DMS79 (cell line): ENCODE results near the gene DEGS1.

Experiments used
- DNase-seq: peaks from one replicate; lab custom pipeline; 2025; lab: John Stamatoyannopoulos, UW

DEGS1 gene

DNA sequence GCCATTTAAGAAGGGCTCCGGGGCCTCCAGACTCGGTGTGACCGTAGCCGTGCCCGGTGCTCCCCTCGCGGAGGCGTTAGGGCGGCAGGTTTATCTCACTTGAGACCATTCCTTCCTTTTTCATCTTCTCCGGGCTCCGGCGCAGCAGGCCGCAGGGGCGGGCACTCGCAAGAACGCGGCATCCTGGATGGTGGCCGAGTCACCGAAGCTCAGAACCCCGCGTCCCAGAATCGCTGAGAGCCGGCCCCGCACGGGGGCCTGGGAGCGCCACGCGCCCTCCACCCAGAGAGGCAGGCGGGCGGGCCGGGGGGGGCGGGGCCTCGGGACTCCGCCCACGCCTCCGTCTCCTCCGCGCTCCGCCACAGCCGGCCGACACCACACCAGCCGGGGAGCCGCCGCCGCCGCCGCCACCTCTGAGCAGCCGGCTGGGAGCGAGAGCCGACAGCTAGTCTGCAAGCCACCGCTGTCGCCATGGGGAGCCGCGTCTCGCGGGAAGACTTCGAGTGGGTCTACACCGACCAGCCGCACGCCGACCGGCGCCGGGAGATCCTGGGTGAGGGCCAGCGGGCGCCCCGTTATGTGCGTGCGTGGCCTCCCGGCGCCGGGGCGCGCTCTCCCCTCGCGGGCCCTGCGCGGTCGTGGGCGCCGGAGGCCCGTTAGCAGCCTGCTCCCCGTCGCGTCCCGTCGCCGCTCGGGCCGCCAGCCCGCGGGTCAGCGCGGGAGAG is at the start of gene DEGS1:
Gene DEGS1, plus strand, starts transcription at position 375 of the 725 bp plus-strand sequence. Its CDS starts 97 bp downstream, at position 472.
- peak; percentile 79 for DNase-seq

- no peak for DNase-seq
Measured at GRCh38 chr1:224133741-224134299, 49.2 kb upstream of the DEGS1 start.

DNA sequence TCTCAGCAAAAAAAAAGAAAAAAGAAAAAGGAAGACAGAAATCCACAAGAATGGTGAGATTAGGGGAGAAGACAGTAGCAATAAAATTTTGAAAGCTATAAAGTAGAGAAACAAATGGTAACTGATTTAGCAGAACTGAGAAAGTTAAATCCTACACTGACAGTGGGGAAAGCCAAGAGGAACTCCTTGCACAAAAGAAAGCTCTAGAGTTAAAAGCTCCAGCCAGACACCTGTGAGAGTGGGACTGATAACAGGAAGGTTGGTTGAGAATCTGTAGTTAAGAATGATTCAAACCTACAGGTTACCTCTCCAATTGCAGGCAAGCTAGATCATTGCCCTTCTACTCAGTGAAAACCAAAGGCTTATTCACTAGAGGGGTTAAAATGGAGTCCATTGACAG is 45.5 kb upstream of the DEGS1 start:
- DNase-seq: no peak

DNA sequence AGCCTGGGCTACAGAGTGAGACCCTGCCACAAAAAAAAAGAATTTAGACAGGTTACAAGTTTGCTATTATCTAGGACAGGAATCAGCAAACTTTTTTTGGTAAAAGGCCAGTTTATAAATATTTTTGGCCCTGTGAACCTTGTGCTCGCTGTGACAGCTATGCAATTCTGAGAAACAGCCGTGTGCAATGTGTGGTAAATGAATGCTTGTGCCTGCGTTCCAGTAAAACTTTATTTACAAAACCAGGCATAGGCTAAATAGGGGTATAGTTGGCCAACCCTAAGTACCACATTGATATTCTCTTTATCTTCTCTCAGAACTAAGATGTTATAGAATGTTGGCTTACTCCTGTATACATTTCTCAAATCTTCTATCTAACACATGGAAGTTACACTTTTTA is 44.8 kb upstream of the DEGS1 start:
- no peak for DNase-seq

DNA sequence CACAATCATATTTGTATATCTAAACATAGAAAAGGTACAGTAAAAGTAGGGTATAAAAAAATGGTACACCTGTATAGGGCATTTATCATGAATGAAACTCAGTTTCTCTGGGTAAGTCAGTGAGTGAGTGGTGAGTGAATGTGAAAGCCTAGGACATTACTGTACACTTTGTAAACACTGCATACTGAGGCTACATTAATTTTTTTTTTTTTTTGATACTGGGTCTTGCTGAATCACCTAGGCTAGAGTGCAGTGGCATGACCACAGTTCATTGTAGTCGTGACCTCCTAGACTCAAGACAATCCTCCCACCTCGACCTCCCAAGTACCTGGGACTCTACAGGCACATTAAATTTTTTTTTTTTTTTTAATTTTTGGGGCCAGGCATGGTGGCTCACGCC is 41.3 kb upstream of the DEGS1 start:
- no peak for DNase-seq

DNA sequence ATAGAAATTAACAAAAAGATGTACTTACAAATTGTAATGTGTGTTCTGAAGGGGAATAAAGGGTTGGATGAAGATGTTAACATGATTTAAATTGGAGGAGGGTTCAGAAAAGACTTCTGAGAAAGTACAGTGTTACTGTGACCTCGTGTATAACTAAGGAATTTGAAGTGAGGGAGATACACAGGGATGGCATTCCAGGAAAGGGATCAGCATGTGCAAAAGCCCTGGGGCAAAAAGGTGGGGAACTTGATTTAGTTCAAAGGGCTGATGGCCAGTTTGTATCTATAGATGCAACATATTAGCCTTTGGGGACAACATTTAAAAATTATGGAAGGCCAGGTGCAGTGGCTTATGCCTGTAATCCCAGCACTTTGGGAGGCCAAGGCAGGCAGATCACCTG is 33.3 kb upstream of the DEGS1 start:
- DNase-seq: no peak

DNA sequence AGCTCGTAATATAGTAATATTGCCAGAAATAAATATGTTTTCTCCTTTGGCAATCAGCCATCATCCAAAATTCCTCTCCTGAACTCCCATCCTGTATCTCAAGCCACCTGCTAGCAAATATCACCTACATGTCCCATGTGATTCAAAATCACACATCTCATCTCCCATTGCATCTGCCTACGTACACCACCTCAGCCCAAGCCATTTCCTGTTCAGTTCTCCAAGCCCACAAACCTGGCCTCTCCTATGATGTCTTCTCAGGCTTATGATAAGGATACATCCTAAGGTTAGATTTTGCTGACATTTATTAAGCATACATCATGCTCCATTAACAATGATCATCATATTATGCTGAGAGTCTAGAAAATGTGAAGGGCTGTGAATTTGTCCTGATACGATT is 31.9 kb upstream of the DEGS1 start:
- DNase-seq: no peak

- no peak for DNase-seq
Measured at GRCh38 chr1:224157316-224157715, 25.7 kb upstream of the DEGS1 start.

DNA sequence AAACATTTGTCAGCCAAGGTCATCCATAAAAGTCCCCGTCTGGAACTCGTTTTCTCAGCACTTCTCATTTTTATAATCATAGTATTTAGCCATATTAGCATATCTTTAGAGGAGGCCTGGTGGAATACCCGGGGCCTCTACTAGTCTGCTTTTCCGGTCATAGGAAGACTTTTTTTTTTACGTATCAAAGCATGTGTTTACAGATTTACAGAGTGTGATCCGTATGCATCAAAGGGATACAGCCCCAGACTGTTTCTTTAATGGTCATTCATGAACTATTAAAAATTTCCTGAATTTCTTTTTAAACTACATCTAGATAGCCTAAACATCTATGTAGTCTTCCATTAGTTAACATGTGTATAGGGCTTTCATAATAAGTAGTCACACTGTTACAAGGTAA is 23.5 kb upstream of the DEGS1 start:
- DNase-seq: no peak

DNA sequence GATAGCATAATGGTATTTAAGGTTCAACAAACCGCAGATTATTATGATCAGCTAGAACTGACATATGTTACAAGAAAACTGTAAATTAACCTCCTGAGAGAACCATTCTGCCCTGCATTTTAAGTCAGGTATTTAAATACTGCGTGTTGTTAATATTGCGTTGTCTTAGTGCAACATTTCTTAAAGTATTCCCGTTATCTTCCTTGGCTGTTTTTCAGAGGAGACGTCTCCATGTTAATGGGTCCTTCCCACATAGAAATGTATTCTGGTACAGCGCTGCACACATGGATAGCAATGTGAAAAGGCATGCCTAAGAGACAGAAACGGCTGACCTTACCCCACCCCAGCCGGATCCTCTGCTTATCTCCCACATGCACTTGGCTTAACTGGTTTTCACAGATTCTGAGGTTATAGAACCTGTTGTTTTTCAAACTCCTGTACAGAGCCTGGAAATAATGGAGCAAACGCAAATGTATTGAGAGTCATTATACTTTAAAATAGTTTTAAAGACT is 22.8 kb upstream of the DEGS1 start:
- DNase-seq: no peak

- DNase-seq: no peak
Measured at GRCh38 chr1:224162768-224163167, 20.3 kb upstream of the DEGS1 start.

- DNase-seq: no peak
Measured at GRCh38 chr1:224163311-224163710, 19.7 kb upstream of the DEGS1 start.

- no peak for DNase-seq
Measured at GRCh38 chr1:224168859-224169380, 14.1 kb upstream of the DEGS1 start.

GRCh38 chr1:224169718-224170270 is 13.2 kb upstream of the DEGS1 start:
- DNase-seq: no peak

- no peak for DNase-seq
Measured at GRCh38 chr1:224170343-224170742, 12.7 kb upstream of the DEGS1 start.

DNA sequence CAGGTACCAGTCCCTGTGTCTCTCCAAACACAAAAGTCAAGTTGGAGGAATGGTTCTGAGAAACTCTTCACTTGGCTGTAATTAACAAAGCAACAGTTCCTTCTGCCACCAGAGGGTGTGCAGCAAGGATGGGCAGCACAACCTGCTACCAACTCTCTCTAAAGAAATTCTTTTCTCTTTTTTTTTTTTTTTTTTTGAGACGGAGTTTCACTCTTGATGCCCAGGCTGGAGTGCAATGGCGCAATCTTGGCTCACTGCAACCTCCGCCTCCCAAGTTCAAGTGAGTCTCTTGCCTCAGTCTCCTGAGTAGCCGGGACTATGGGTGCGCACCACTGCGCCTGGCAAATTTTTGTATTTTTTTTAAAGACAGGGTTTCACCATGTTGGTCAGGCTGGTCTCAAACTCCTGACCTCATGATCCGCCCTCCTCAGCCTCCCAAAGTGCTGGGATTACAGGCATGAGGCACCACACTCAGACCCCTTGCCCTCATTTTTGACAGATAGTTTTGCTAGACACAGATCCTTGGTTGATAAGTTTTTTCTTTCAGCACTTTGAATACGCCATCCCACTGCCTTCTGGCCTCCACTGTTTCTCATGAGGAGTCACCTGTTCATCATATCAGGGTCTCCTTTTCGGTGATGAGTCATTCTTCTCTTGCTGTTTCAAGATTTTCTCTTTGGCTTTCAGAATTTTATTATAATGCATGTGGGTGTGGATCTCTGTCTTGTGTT is 12.1 kb upstream of the DEGS1 start:
- DNase-seq: no peak

- no peak for DNase-seq
Measured at GRCh38 chr1:224172229-224172628, 10.8 kb upstream of the DEGS1 start.

GRCh38 chr1:224173523-224173922 is 9.5 kb upstream of the DEGS1 start:
- DNase-seq: no peak

- no peak for DNase-seq
Measured at GRCh38 chr1:224175617-224176016, 7.4 kb upstream of the DEGS1 start.

DNA sequence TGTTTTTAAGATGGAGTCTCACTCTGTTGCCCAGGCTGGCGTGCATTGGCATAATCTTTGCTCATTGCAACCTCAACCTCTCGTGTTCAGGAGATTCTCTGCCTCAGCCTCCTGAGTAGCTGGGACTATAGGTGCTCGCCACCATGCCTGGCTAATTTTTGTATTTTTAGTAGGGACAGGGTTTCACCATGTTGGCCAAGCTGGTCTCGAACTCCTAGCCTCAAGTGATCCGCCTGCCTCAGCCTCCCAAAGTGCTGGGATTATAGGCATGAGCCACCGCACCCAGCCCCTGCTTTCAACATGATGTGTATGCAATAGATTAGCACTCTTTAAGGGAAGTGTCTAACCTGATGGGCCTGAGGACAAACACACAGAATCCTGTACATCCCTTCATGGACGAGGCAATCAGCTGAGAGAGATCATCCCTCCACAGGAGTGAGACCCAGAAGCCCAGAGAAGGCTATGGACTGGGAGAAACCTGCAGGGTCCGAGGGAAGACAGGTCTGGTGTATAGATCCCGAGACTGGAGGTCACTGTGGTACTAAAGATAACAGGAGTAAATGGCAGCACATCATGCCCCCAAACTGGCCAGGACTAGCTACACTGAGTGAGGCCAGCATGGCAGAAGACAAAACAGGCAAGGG is 5.6 kb upstream of the DEGS1 start:
- no peak for DNase-seq

- DNase-seq: no peak
Measured at GRCh38 chr1:224178894-224179293, 4.1 kb upstream of the DEGS1 start.
